OCI-LY3 (cell line): ENCODE results near the gene SERHL2.
"Not testable (repeated sequence)": the region's sequence is repeated elsewhere in the genome, so short reads cannot be mapped to it uniquely, and the experiment has no call there.

Experiments
- H2AFZ ChIP-seq: fragments of 200-600, 300-600 bp; shearing (Covaris generic); 2 replicates; pipeline ENCODE4 v1.6.0; 2014; ENCODE audit warnings: antibody characterized with exemption, low read depth, low read length
- H3K27ac ChIP-seq: fragments of 200-600, 300-600 bp; sonication (generic); 2 replicates; pipeline ENCODE4 v1.5.1; 2014; ENCODE audit warnings: mild to moderate bottlenecking, low read length, moderate library complexity, mixed read lengths
- H3K27me3 ChIP-seq: fragments of 200-600, 300-600 bp; sonication (generic); 2 replicates; pipeline ENCODE4 v1.6.1; 2014; ENCODE audit warnings: low read depth, low read length, mixed read lengths
- H3K36me3 ChIP-seq: fragments of 200-600, 300-600 bp; sonication (generic); replicated peaks from 2 replicates; pipeline ENCODE3; 2014; ENCODE audit warnings: low read depth, low read length, mixed read lengths
- H3K4me1 ChIP-seq: fragments of 300-600, 200-600 bp; sonication (generic); 2 replicates; pipeline ENCODE4 v1.6.1; 2014; ENCODE audit warnings: low read length, mixed read lengths
- H3K4me2 ChIP-seq: fragments of 200-600, 300-600 bp; sonication (generic); 2 replicates; pipeline ENCODE4 v1.6.1; 2014; ENCODE audit warnings: low read length, mixed read lengths
- H3K4me3 ChIP-seq: fragments of 300-600, 200-600 bp; sonication (generic); 2 replicates; pipeline ENCODE4 v1.5.1; 2014; ENCODE audit warnings: antibody characterized with exemption, mild to moderate bottlenecking, low read length, moderate library complexity
- H3K79me2 ChIP-seq: fragments of 300-600, 200-600 bp; shearing (Covaris generic); 2 replicates; pipeline ENCODE4 v1.6.1; 2014; ENCODE audit warnings: mild to moderate bottlenecking, low read length, mixed read lengths
- H3K9ac ChIP-seq: fragments of 300-600, 200-600 bp; shearing (Covaris generic); 2 replicates; pipeline ENCODE4 v1.6.0; 2014; ENCODE audit warnings: mild to moderate bottlenecking, low read length, moderate library complexity
- H3K9me3 ChIP-seq: fragments of 200-600, 300-600 bp; shearing (Covaris generic); 2 replicates; pipeline ENCODE4 v1.6.1; 2014; ENCODE audit warnings: low read length, mixed read lengths; ENCODE audit not compliant: insufficient read depth
- H4K20me1 ChIP-seq: fragments of 200-600, 300-600 bp; sonication (generic); 2 replicates; pipeline ENCODE4 v1.6.1; 2016; ENCODE audit warnings: low read length, mixed read lengths; ENCODE audit not compliant: insufficient read depth
- CTCF ChIP-seq: fragments of 200-600, 300-600 bp; sonication (generic); IDR thresholded peaks from 2 replicates; pipeline ENCODE4 v1.5.1; 2014; ENCODE audit warnings: antibody characterized with exemption, low read length, low read depth
- EZH2phosphoT487 ChIP-seq: fragments of 200-600 bp; shearing (Covaris generic); IDR thresholded peaks from 2 replicates; pipeline ENCODE4 v1.6.1; 2018; ENCODE audit warnings: antibody characterized with exemption, mixed run types, low read depth

SERHL2 gene

DNA sequence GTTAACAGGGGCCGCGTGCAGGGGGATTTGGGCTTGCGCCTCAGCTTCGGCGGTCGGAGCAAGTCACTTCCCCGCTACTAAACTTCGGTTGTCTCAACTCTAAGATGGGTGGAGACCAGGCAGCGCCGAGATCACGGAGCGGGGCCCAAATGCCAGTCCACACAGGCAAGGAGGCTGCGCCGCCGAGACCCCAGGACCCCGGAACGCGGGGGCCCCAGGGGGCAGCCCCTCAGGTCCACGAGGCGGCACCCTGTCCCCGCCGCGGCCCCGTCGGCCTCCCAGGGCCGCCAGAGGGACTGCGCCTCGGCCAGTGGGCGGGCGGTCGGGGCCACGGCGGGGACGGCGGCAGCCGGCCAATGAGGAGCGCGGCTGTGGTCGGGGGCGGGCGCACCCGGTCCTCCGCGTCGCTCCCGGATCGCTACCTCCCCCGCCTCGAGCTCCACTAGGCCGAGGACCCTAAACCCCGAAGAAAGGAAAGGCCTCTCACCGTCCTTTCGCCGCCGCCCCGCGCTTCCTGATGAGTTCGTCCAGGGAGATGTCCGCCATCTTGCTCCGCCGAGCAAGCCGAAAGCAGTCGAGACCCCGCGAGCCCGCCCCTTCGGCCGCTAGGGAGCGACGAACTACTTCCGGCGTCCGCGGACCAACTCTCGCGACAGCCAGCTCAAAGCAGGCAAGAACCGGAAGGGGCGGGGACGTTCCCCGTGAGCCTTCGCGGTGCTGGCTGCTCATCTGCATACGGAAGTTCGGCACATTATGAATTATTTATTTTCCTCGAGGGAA lies 60.7 kb downstream of the SERHL2 start, which contains the start of gene POLDIP3:
Gene POLDIP3 (minus strand): TSS at position 572 of the 780 bp plus-strand sequence. CDS start 26 bp downstream, at position 546.
- no peak for TF ChIP-seq EZH2phosphoT487
- TF ChIP-seq CTCF = peak; percentile 30
- peaks cover 32% of the 10 kb centered on the region for H4K20me1 ChIP-seq
- peaks cover 50% of the 10 kb centered on the region for H3K79me2 ChIP-seq
- H3K9me3 ChIP-seq = no peaks in the 10 kb centered on the region
- H3K9ac ChIP-seq = peak within 1 kb of the TSS; percentile 99
- H3K27ac ChIP-seq = peak within 1 kb of the TSS; percentile 92
- peak within 1 kb of the TSS; percentile 94 for H3K4me3 ChIP-seq
- peaks cover 15% of the 10 kb centered on the region for H3K4me1 ChIP-seq
- H3K4me2 ChIP-seq = peak within 1 kb of the TSS; percentile 95
- H2AFZ ChIP-seq = peak within 1 kb of the TSS; percentile 12; the same call in 1 of the 2 replicates
- no peaks in the 10 kb centered on the region for H3K27me3 ChIP-seq
- H3K36me3 ChIP-seq = peaks cover 30% of the 10 kb centered on the region

DNA sequence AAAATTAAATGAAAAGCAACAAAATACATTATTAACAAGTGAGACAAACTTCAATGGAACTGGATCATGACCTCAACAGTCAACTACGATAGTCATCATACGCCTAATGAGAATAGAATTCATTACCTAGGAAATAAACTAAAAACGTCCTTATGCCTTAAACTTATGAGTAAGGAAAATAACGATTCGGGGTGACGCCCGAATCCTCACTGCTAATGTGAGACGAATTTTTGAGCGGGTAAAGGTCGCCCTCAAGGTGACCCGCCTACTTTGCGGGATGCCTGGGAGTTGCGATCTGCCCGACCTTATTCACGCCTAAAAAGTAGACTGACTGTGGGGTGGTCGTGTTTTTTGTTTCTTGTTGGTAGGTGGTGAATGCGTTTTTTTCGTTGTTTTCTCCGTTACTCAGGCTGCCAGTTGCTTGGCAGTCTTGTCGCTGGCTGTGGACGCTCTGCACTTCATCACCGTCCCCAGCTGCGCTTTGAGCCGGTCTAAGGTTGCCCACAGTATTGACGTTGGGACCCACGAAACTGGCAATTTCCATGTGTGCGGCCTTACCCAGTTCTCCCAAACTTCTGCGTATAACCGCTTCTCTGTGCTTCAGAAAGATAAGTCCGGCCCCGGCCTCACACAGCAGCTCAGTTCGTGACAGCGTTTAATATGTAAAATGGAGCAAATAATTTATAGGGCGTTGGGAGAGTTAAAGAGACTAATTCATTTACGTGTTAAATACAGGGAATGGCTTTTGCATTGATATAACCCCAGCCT lies 61.5 kb downstream of the SERHL2 start:
- Histone ChIP-seq H3K79me2 (peaks cover 42% of the 10 kb centered on the region), H3K27me3 (no peaks in the 10 kb centered on the region), H3K4me2 (peak overlapping the region; percentile 70), H2AFZ (peak overlapping the region; percentile 12; the same call in 1 of the 2 replicates), H3K9me3 (no peaks in the 10 kb centered on the region), H3K4me1 (peaks cover 15% of the 10 kb centered on the region), H3K4me3 (peak overlapping the region; percentile 94), H3K36me3 (peaks cover 24% of the 10 kb centered on the region), H3K27ac (peak overlapping the region; percentile 92), H4K20me1 (peaks cover 28% of the 10 kb centered on the region), H3K9ac (peak overlapping the region; percentile 99)
- TF ChIP-seq EZH2phosphoT487 = no peak
- TF ChIP-seq CTCF = no peak

DNA sequence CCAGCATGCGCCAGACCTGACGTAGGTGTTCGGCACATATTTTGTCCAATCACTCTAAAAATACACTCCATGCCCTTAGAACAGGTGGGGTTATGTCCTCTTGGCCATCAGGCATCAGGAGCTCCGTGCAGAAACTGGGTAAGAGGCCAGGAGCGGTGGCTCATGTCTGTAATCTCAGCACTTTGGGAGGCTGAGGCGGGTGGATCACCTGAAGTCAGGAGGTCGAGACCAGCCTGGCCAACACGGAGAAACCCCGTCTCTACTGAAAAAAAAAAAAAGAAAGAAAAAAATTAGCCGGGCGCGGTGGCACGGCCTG lies 62.1 kb downstream of the SERHL2 start:
- Histone ChIP-seq H3K4me2 (peak overlapping the region; percentile 70), H3K4me1 (peaks cover 15% of the 10 kb centered on the region), H3K36me3 (peaks cover 21% of the 10 kb centered on the region), H3K79me2 (peaks cover 37% of the 10 kb centered on the region), H4K20me1 (peaks cover 22% of the 10 kb centered on the region), H3K9ac (peak overlapping the region; percentile 99), H3K4me3 (peak overlapping the region; percentile 94), H3K27ac (peak overlapping the region; percentile 92)
- H3K9me3 ChIP-seq, H2AFZ ChIP-seq, H3K27me3 ChIP-seq: not testable (repeated sequence)

DNA sequence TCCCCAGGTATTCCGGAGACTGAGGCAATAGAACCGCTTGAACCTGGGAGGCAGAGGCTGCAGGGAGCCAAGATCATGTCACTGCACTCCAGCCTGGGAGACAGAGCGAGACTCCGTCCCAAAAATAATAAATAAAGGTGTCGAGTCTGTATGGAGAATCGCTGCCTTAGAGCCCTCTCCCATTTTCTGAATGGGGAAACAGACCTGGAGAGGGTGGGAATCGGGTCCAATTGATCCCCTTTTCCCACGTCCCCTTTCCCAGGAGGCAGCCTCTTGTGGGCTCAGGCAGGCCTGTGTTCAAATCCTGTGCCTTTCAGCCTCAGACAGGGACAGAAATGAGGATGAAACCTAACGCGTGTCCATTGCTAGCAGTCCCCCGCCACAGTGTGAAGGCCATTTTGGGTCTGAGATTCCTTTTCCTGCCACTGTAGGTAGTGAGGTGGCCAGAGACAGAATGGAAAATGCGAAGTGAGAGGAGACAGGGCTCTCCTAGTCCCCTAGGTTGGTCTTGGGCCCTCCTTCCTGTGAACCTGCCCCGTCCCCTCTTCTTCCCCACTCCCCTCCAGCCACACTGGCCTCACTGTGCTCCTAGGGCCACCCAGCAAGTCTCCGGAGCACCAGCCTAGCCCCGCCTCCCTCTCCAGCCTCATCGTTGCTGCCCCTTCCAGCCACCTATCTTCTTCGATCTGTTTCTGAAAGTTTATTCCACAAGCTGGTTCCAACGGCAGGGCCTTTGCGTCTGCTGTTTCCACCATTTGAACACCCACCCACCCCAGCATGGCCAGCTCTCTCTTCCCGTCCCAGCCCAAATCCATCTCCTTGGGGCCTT lies 63.6 kb downstream of the SERHL2 start:
- Histone ChIP-seq H3K4me3 (no peak overlapping the region), H4K20me1 (peaks cover 10% of the 10 kb centered on the region), H3K27ac (no peak overlapping the region), H3K27me3 (no peaks in the 10 kb centered on the region), H3K36me3 (peaks cover 9% of the 10 kb centered on the region), H2AFZ (no peak overlapping the region), H3K4me1 (peaks cover 15% of the 10 kb centered on the region), H3K4me2 (no peak overlapping the region), H3K79me2 (peaks cover 21% of the 10 kb centered on the region), H3K9me3 (no peaks in the 10 kb centered on the region), H3K9ac (no peak overlapping the region)
- no peak for TF ChIP-seq CTCF
- no peak for TF ChIP-seq EZH2phosphoT487
